Measurements from ENCODE around the gene DIRAS1.

GRCh38 chr19:2716722-2717637, 4.2 kb downstream of the DIRAS1 start:
- TF ChIP-seq, protein P1, sequence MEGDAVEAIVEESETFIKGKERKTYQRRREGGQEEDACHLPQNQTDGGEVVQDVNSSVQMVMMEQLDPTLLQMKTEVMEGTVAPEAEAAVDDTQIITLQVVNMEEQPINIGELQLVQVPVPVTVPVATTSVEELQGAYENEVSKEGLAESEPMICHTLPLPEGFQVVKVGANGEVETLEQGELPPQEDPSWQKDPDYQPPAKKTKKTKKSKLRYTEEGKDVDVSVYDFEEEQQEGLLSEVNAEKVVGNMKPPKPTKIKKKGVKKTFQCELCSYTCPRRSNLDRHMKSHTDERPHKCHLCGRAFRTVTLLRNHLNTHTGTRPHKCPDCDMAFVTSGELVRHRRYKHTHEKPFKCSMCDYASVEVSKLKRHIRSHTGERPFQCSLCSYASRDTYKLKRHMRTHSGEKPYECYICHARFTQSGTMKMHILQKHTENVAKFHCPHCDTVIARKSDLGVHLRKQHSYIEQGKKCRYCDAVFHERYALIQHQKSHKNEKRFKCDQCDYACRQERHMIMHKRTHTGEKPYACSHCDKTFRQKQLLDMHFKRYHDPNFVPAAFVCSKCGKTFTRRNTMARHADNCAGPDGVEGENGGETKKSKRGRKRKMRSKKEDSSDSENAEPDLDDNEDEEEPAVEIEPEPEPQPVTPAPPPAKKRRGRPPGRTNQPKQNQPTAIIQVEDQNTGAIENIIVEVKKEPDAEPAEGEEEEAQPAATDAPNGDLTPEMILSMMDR (IDR thresholded peaks at IDR 0.05): no peak
- no peak for TF ChIP-seq POLR2A (IDR thresholded peaks at IDR 0.05)

Data from testis (tissue), 2 donors.